Measurements from ENCODE around the gene PLA2G2D. TPM values are rescaled to one million over a fixed set of nuclear protein-coding genes. Genes with fewer than 3 reads are reported as not detected.

The PLA2G2D gene
- total RNA-seq, 3 donors from 2014 or later (not counting 1 experiment from before 2014, with no cell fraction given): not detected

- H3K27ac ChIP-seq (ENCODE audit: low read length): no peak overlapping the region
- H3K4me3 Mint-ChIP-seq: no peak overlapping the region
- H3K4me1 ChIP-seq (ENCODE audit: control insufficient read depth, insufficient read depth, low read length): no peaks in the 10 kb centered on the region
- peaks cover 11% of the 10 kb centered on the region in 2 donors for H3K27me3 Mint-ChIP-seq (ENCODE audit: low read depth in 2 of 2)
- H3K4me1 Mint-ChIP-seq: no peaks in the 10 kb centered on the region
- no peaks in the 10 kb centered on the region for H3K9me3 Mint-ChIP-seq
- intact Hi-C loops (cut with micrococcal nuclease): no loop called here
- ATAC-seq (no peak), DNase-seq (no peak)
- H3K27me3 ChIP-seq (ENCODE audit: control insufficient read depth, insufficient read depth, low read length): no peaks in the 10 kb centered on the region
- no peak overlapping the region for H3K27ac Mint-ChIP-seq
- WGBS (ENCODE audit: insufficient coverage): 91% methylated on average over 5 of the region's 5 CpGs
- H3K36me3 Mint-ChIP-seq: no peaks in the 10 kb centered on the region
- H3K4me3 ChIP-seq (ENCODE audit: low read length): no peak overlapping the region
- no peaks in the 10 kb centered on the region for H3K36me3 ChIP-seq (ENCODE audit: control insufficient read depth, insufficient read depth, low read length)
- no peaks in the 10 kb centered on the region for H3K9me3 ChIP-seq (ENCODE audit: control insufficient read depth, insufficient read depth, low read length)
- no peak for TF ChIP-seq CTCF (IDR thresholded peaks at IDR 0.05)
These were observed 7.9 kb downstream of the PLA2G2D start for GRCh38 chr1:20111452-20111851.

- peaks cover 6 to 11% of the 10 kb centered on the region in 2 donors for H3K27me3 Mint-ChIP-seq (ENCODE audit: low read depth in 2 of 2)
- no peak overlapping the region for H3K4me3 ChIP-seq (ENCODE audit: low read length)
- TF ChIP-seq CTCF (IDR thresholded peaks at IDR 0.05): no peak
- H3K27ac ChIP-seq (ENCODE audit: low read length): no peak overlapping the region
- no peaks in the 10 kb centered on the region for H3K9me3 ChIP-seq (ENCODE audit: control insufficient read depth, insufficient read depth, low read length)
- no peaks in the 10 kb centered on the region for H3K36me3 ChIP-seq (ENCODE audit: control insufficient read depth, insufficient read depth, low read length)
- no peak overlapping the region for H3K4me3 Mint-ChIP-seq
- no peaks in the 10 kb centered on the region for H3K4me1 ChIP-seq (ENCODE audit: control insufficient read depth, insufficient read depth, low read length)
- H3K27ac Mint-ChIP-seq: no peak overlapping the region
- no peaks in the 10 kb centered on the region for H3K27me3 ChIP-seq (ENCODE audit: control insufficient read depth, insufficient read depth, low read length)
- H3K9me3 Mint-ChIP-seq: no peaks in the 10 kb centered on the region
- intact Hi-C loops (cut with micrococcal nuclease): no loop called here
- DNase-seq: no peak
- no peak for ATAC-seq
- 88% methylated on average over 12 of the region's 12 CpGs for WGBS (ENCODE audit: insufficient coverage)
- no peaks in the 10 kb centered on the region for H3K4me1 Mint-ChIP-seq
- H3K36me3 Mint-ChIP-seq: no peaks in the 10 kb centered on the region
These were observed 8.7 kb downstream of the PLA2G2D start for GRCh38 chr1:20110679-20111078.

GRCh38 chr1:20109223-20109856 is 10.0 kb downstream of the PLA2G2D start:
- TF ChIP-seq CTCF (IDR thresholded peaks at IDR 0.05): no peak
- ATAC-seq: no peak
- H3K27me3 ChIP-seq (ENCODE audit: control insufficient read depth, insufficient read depth, low read length): no peaks in the 10 kb centered on the region
- 73% methylated on average over 4 of the region's 4 CpGs for WGBS (ENCODE audit: insufficient coverage)
- no peaks in the 10 kb centered on the region for H3K9me3 ChIP-seq (ENCODE audit: control insufficient read depth, insufficient read depth, low read length)
- no peak overlapping the region for H3K4me3 ChIP-seq (ENCODE audit: low read length)
- no peaks in the 10 kb centered on the region for H3K36me3 Mint-ChIP-seq
- H3K27me3 Mint-ChIP-seq (ENCODE audit: low read depth in 2 of 2): peaks cover 6 to 11% of the 10 kb centered on the region in 2 donors
- H3K27ac Mint-ChIP-seq: no peak overlapping the region
- H3K4me1 Mint-ChIP-seq: no peaks in the 10 kb centered on the region
- H3K4me3 Mint-ChIP-seq: no peak overlapping the region
- DNase-seq: no peak
- intact Hi-C loops (cut with micrococcal nuclease): no loop called here
- no peaks in the 10 kb centered on the region for H3K4me1 ChIP-seq (ENCODE audit: control insufficient read depth, insufficient read depth, low read length)
- no peak overlapping the region for H3K27ac ChIP-seq (ENCODE audit: low read length)
- H3K36me3 ChIP-seq (ENCODE audit: control insufficient read depth, insufficient read depth, low read length): no peaks in the 10 kb centered on the region
- no peaks in the 10 kb centered on the region for H3K9me3 Mint-ChIP-seq
